H1 (cell line): Measurements from ENCODE around the gene DCAF4L1. TPM values are rescaled to one million over a fixed set of nuclear protein-coding genes. Genes with fewer than 3 reads are reported as not detected.

ENCODE experiments used
- CTCF ChIA-PET: fragments of 300-600 bp; sonication (Branson Sonifier 250); formaldehyde crosslinking; loops from one replicate; lab custom pipeline; 2021; ENCODE audit not compliant: partially characterized antibody; lab: Charles Lee
- POLR2A ChIA-PET: fragments of 300-600 bp; sonication (Branson Sonifier 250); formaldehyde crosslinking; loops from one replicate; lab custom pipeline; 2021; ENCODE audit warnings: inconsistent platforms; ENCODE audit not compliant: partially characterized antibody; lab: Charles Lee
- DNase-seq, 2 experiments: peaks; one replicate each; pipeline versions ENCODE4 v3.0.0 to v3.0.0-alpha.2; 2010 to 2022; ENCODE audit warnings: low spot score in 2 of 2, low read depth in 1 of 2, mixed read lengths in 1 of 2
- FAIRE-seq: peaks from 2 replicates; lab custom pipeline; 2011; peaks lifted over from hg19 to GRCh38; lab: Jason Lieb, UNC
- H2AFZ ChIP-seq: 2 replicates; pipeline ENCODE4 v1.8.1; 2012; ENCODE audit warnings: low read length, inconsistent platforms
- H2AK5ac ChIP-seq: 2 replicates; pipeline ENCODE4 v1.6.1; 2013; ENCODE audit warnings: low read depth, low read length
- H2BK120ac ChIP-seq: replicated peaks from 2 replicates; pipeline ENCODE3; 2013; ENCODE audit warnings: low read depth, low read length, inconsistent platforms
- H2BK12ac ChIP-seq: 2 replicates; pipeline ENCODE4 v1.6.1; 2013; ENCODE audit warnings: low read depth, low read length
- H2BK15ac ChIP-seq: 2 replicates; pipeline ENCODE4 v1.6.1; 2013; ENCODE audit warnings: low read length
- H2BK20ac ChIP-seq: 2 replicates; pipeline ENCODE4 v1.6.1; 2013; ENCODE audit warnings: low read length
- H2BK5ac ChIP-seq: 2 replicates; pipeline ENCODE4 v1.6.1; 2013; ENCODE audit warnings: low read depth, low read length
- H3K14ac ChIP-seq: 2 replicates; pipeline ENCODE4 v1.6.1; 2013; ENCODE audit warnings: inconsistent platforms; ENCODE audit not compliant: insufficient read length
- H3K18ac ChIP-seq: 2 replicates; pipeline ENCODE4 v1.6.1; 2013; ENCODE audit warnings: low read length; ENCODE audit errors: extremely low read depth
- H3K23ac ChIP-seq: 2 replicates; pipeline ENCODE4 v1.6.1; 2013; ENCODE audit warnings: inconsistent platforms; ENCODE audit not compliant: insufficient read length
- H3K23me2 ChIP-seq: 2 replicates; pipeline ENCODE4 v1.6.1; 2013; ENCODE audit warnings: low read depth, low read length
- H3K27ac ChIP-seq: 2 replicates; pipeline ENCODE4 v1.6.1; 2011; ENCODE audit warnings: low read depth, low read length, inconsistent platforms
- H3K27me3 ChIP-seq, 4 experiments: replicated peaks in 1 of 4; 1 replicate in 1 of 4; 2 replicates in 3 of 4; pipeline versions ENCODE4 v1.6.1 to v1.8.1; 2011 to 2013; ENCODE audit warnings: low read length in 3 of 4, mild to moderate bottlenecking in 3 of 4, inconsistent platforms in 2 of 4, mixed read lengths in 2 of 4, moderate library complexity in 1 of 4; ENCODE audit not compliant: control insufficient read depth in 3 of 4, insufficient read depth in 3 of 4; ENCODE audit errors: extremely low read depth in 1 of 4
- H3K36me3 ChIP-seq, 4 experiments: 2 replicates each; pipeline versions ENCODE4 v1.6.1 to v1.8.1; 2011 to 2013; ENCODE audit warnings: mild to moderate bottlenecking in 4 of 4, low read length in 3 of 4, moderate library complexity in 2 of 4, control low read depth in 1 of 4, inconsistent platforms in 1 of 4; ENCODE audit not compliant: insufficient read depth in 4 of 4, control insufficient read depth in 2 of 4
- H3K4ac ChIP-seq: replicated peaks from 2 replicates; pipeline ENCODE3; 2013; ENCODE audit warnings: low read length, low read depth, mixed read lengths, inconsistent platforms; ENCODE audit not compliant: insufficient read length
- H3K4me1 ChIP-seq, 4 experiments: replicated peaks in 1 of 4; 1 replicate in 1 of 4; 2 replicates in 3 of 4; pipeline versions ENCODE4 v1.6.1 to v1.8.1; 2011 to 2013; ENCODE audit warnings: low read length in 3 of 4, inconsistent platforms in 2 of 4, mixed read lengths in 1 of 4; ENCODE audit not compliant: insufficient read depth in 4 of 4, control insufficient read depth in 3 of 4
- H3K4me2 ChIP-seq, 2 experiments: 2 replicates each; pipeline versions ENCODE4 v1.6.1 to v1.8.1; 2011 to 2013; ENCODE audit warnings: low read depth in 2 of 2, low read length in 2 of 2, control low read depth in 1 of 2, inconsistent platforms in 1 of 2, mild to moderate bottlenecking in 1 of 2; ENCODE audit not compliant: insufficient read depth in 1 of 2
- H3K4me3 ChIP-seq, 4 experiments: fragments of 200-600, 300-600 bp in 1 of 4; sonication (generic), shearing (Covaris generic), sonication (Bioruptor Twin) in 1 of 4; 2 replicates each; pipeline versions ENCODE4 v1.5.1 to v1.8.1; 2011 to 2016; ENCODE audit warnings: low read length in 4 of 4, low read depth in 3 of 4, control low read depth in 2 of 4, inconsistent platforms in 2 of 4, mild to moderate bottlenecking in 2 of 4, mixed read lengths in 1 of 4, moderate library complexity in 1 of 4; ENCODE audit not compliant: insufficient read depth in 2 of 4; ENCODE audit errors: extremely low read depth in 1 of 4
- H3K56ac ChIP-seq: replicated peaks from 2 replicates; pipeline ENCODE3; 2013; ENCODE audit warnings: low read depth, mild to moderate bottlenecking, mixed read lengths, low read length, inconsistent platforms; ENCODE audit not compliant: insufficient read length
- H3K79me1 ChIP-seq: 2 replicates; pipeline ENCODE4 v1.6.1; 2013; ENCODE audit warnings: low read depth, low read length, control low read depth
- H3K79me2 ChIP-seq, 2 experiments: 2 replicates each; pipeline versions ENCODE4 v1.6.1 to v1.8.1; 2012 to 2013; ENCODE audit warnings: low read length in 2 of 2, mild to moderate bottlenecking in 2 of 2, inconsistent platforms in 1 of 2; ENCODE audit not compliant: insufficient read depth in 2 of 2, control insufficient read depth in 1 of 2
- H3K9ac ChIP-seq, 4 experiments: replicated peaks in 1 of 4; 1 replicate in 1 of 4; 2 replicates in 3 of 4; pipeline versions ENCODE4 v1.6.1 to v1.8.1; 2011 to 2013; ENCODE audit warnings: low read depth in 3 of 4, low read length in 3 of 4, control low read depth in 2 of 4, mild to moderate bottlenecking in 2 of 4, moderate library complexity in 2 of 4, inconsistent platforms in 1 of 4; ENCODE audit errors: extremely low read depth in 1 of 4
- H3K9me3 ChIP-seq, 2 experiments: 2 replicates each; pipeline versions ENCODE4 v1.6.1 to v1.8.1; 2012 to 2013; ENCODE audit warnings: mild to moderate bottlenecking in 2 of 2, moderate library complexity in 2 of 2, control low read depth in 1 of 2, inconsistent platforms in 1 of 2, low read depth in 1 of 2, low read length in 1 of 2, mixed read lengths in 1 of 2; ENCODE audit not compliant: insufficient read depth in 2 of 2
- H4K20me1 ChIP-seq, 2 experiments: replicated peaks in 1 of 2; 2 replicates each; pipeline versions ENCODE3 to v1.8.1; 2011 to 2013; ENCODE audit warnings: inconsistent platforms in 2 of 2, low read length in 2 of 2, mild to moderate bottlenecking in 1 of 2; ENCODE audit not compliant: insufficient read depth in 2 of 2, control insufficient read depth in 1 of 2
- H4K5ac ChIP-seq: 2 replicates; pipeline ENCODE4 v1.6.1; 2013; ENCODE audit warnings: low read length, low read depth, mixed read lengths, inconsistent platforms; ENCODE audit not compliant: insufficient read length
- H4K8ac ChIP-seq: 2 replicates; pipeline ENCODE4 v1.8.0; 2013; ENCODE audit warnings: mild to moderate bottlenecking, moderate library complexity, low read length, inconsistent platforms; ENCODE audit not compliant: insufficient read depth; ENCODE audit errors: extremely low read depth
- H4K91ac ChIP-seq: replicated peaks from 2 replicates; pipeline ENCODE3; 2013; ENCODE audit warnings: low read length, mixed read lengths, inconsistent platforms; ENCODE audit not compliant: insufficient read length
- BRCA1 ChIP-seq: IDR thresholded peaks from 2 replicates; pipeline ENCODE4 v1.6.1; 2012; ENCODE audit warnings: low read depth, low read length, improper control_type of control experiment
- CTBP2 ChIP-seq: IDR thresholded peaks from 2 replicates; pipeline ENCODE4 v1.7.0; 2011; ENCODE audit warnings: borderline replicate concordance, mild to moderate bottlenecking, moderate library complexity, mixed read lengths, low read length; ENCODE audit not compliant: insufficient read depth, insufficient read length
- EP300 ChIP-seq, 2 experiments: IDR thresholded peaks; 1 replicate in 1 of 2; 2 replicates in 1 of 2; pipeline ENCODE4 v1.6.1; 2011 to 2012; ENCODE audit warnings: low read depth in 2 of 2, low read length in 2 of 2, mild to moderate bottlenecking in 2 of 2, borderline replicate concordance in 1 of 2, inconsistent platforms in 1 of 2, moderate library complexity in 1 of 2
- HDAC2 ChIP-seq, 2 experiments: fragments of 300-600 bp in 1 of 2; sonication (generic) in 1 of 2; IDR thresholded peaks; 2 replicates each; pipeline ENCODE4 v1.6.1; 2011 to 2012; ENCODE audit warnings: low read depth in 2 of 2, low read length in 2 of 2, mild to moderate bottlenecking in 2 of 2, moderate library complexity in 2 of 2, borderline replicate concordance in 1 of 2, inconsistent platforms in 1 of 2
- KDM5A ChIP-seq: fragments of 200-600 bp; IDR thresholded peaks from 2 replicates; pipeline ENCODE4 v1.7.1; 2012; ENCODE audit warnings: mild to moderate bottlenecking, low read length, inconsistent platforms, mixed read lengths
- PHF8 ChIP-seq: fragments of 200-600 bp; sonication (generic); conservative IDR thresholded peaks from 2 replicates; pipeline ENCODE4 v1.7.1; 2012; ENCODE audit warnings: low read depth, mild to moderate bottlenecking, inconsistent platforms, low read length, moderate library complexity
- SP1 ChIP-seq: IDR thresholded peaks from 2 replicates; pipeline ENCODE4 v1.6.1; 2011; ENCODE audit warnings: low read depth, low read length
- SP2 ChIP-seq: IDR thresholded peaks from 2 replicates; pipeline ENCODE4 v1.6.1; 2012; ENCODE audit warnings: mild to moderate bottlenecking, low read length, inconsistent platforms
- WGBS, 2 experiments: shearing (Covaris generic) in 1 of 2; methylation state at CpG; one replicate each; pipeline versions ENCODE4 v1.1.6 to v1.1.7; 2013 to 2015; ENCODE audit warnings: low lambda C conversion rate in 2 of 2, mixed read lengths in 2 of 2, inconsistent platforms in 1 of 2, low coverage in 1 of 2, missing lambda C conversion rate in 1 of 2; ENCODE audit not compliant: insufficient replicate concordance in 2 of 2, insufficient coverage in 1 of 2, insufficient read length in 1 of 2; ENCODE audit errors: extremely low coverage in 1 of 2, missing lambda C conversion rate in 1 of 2; 5-methylcytosine and 5-hydroxymethylcytosine counted together
- polyA plus RNA-seq, 7 experiments: library from polyadenylated mRNA; depleted of rRNA in 3 of 7; stranded (reverse) in 5 of 7; unstranded in 2 of 7; fragments of >200 nt in 5 of 7; fragments of 200-250 nt in 2 of 7; gene quantifications; 1 replicate in 5 of 7; 2 replicates in 1 of 7; 4 replicates in 1 of 7; pipeline versions ENCODE4 v1.2.1 to v1.2.3, GENCODE V29; 2011 to 2013; ENCODE audit warnings: missing spikeins in 2 of 7, mixed read lengths in 2 of 7
- total RNA-seq: library from RNA; stranded (reverse); fragmentation: NEBNext Ultra II Directional; extraction: Animal tissue kit (Norgen Biotek cat#: 25700); gene quantifications from 2 replicates; pipeline ENCODE4 v1.2.1, GENCODE V29; 2021

The DCAF4L1 gene
- total and polyA plus RNA-seq, 2 of the 8 experiments (the other 6 are each of a cell fraction or from before 2014, with no cell fraction given), result 0.06 to 0.15 TPM

DNA sequence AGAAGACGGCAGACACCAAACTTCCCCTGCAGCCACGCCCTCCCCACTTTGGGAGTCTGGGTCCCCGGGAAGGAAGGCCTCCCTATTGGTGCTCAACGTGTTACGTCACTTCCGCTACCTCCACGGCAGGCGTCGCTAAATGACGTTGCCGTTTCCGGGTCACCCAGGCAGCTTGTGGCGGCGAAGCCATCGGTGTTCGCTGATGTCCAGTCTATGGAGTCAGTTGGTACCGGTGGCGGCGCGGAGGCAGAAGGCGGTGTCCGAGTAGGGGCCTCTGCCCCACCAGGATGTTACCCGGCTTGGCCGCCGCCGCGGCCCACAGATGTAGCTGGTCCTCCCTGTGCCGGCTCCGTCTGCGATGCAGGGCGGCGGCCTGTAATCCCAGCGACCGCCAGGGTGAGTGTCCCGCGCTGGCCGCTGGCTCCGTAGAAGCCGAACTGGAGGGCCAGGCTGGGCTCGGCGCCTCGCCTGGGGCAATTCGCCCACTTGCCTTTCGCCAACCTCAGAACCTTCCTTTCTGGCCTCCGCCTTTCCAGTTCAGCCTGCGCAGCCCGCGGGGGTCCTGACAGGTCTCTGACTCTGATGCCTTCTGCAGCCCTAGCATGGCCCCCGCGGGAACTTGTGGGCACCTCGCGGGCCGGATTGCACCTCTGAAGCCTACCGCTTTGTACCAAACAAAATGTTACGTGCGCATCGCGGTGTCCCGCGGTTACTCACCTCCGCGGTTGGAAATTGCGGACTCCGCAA lies 9.0 kb downstream of the DCAF4L1 start, which contains the start of gene SLC30A9:
TSS of gene SLC30A9 (plus strand) at position 166 of the 747 bp plus-strand sequence. CDS start at position 288, 122 bp downstream.
- Histone ChIP-seq H3K79me2 (peaks cover 3 to 51% of the 10 kb centered on the region in 2 experiments), H3K18ac (no peak within 1 kb of the TSS; the same call in 1 of the 2 replicates), H2AFZ (peak within 1 kb of the TSS; percentile 60), H4K8ac (peak within 1 kb of the TSS; percentile 94), H2BK20ac (no peak within 1 kb of the TSS), H3K9me3 (no peaks in the 10 kb centered on the region), H2BK12ac (peak within 1 kb of the TSS; percentile 12; the same call in 1 of the 2 replicates), H3K27me3 (no peaks in the 10 kb centered on the region), H4K91ac (no peak within 1 kb of the TSS), H3K4me2 (peak within 1 kb of the TSS; percentile 86 to 90), H2BK15ac (no peak within 1 kb of the TSS; the same call in 1 of the 2 replicates), H2BK120ac (no peak within 1 kb of the TSS), H4K20me1 (no peaks in the 10 kb centered on the region), H3K27ac (peak within 1 kb of the TSS; percentile 84), H3K4me1 (peaks cover 2 to 11% (median 5%) of the 10 kb centered on the region in 4 experiments; a peak in 6 of 7 replicates), H2BK5ac (peak within 1 kb of the TSS; percentile 86), H3K56ac (no peak within 1 kb of the TSS), H2AK5ac (no peak within 1 kb of the TSS), H3K36me3 (no peaks in the 10 kb centered on the region), H3K23me2 (peaks cover 9% of the 10 kb centered on the region), H3K4me3 (peak within 1 kb of the TSS; percentile 64 to 96 (median 95)), H3K14ac (no peak within 1 kb of the TSS), H3K23ac (no peak within 1 kb of the TSS), H3K79me1 (peaks cover 3% of the 10 kb centered on the region; the same call in 1 of the 2 replicates), H3K9ac (peak within 1 kb of the TSS; percentile 83 to 98 (median 88)), H3K4ac (no peak within 1 kb of the TSS), H4K5ac (peak within 1 kb of the TSS; percentile 67)
- CTCF ChIA-PET, result interaction anchor here (0.6 to 1.5 kb wide), 6 partner anchors 15 to 287 kb away, joined by 3 read pairs; no protein-coding TSS in a partner anchor
- peak; percentile 95 for FAIRE-seq
- POLR2A ChIA-PET, result interaction anchor here (0.6 to 1.6 kb wide), 7 partner anchors 11 to 161 kb away, joined by 3 to 5 read pairs (median 4); no protein-coding TSS in a partner anchor
- WGBS, 2 experiments, result 2% methylated on average over 63 of the region's 64 CpGs; no CpG with 5 or more reads in 1 of the 2 experiments
- DNase-seq, result peak; percentile 60 to 93
- TF ChIP-seq HDAC2 (IDR thresholded peaks at IDR 0.05; ENCODE audit: borderline replicate concordance in 1 of 2, low read depth in 2 of 2, low read length in 2 of 2), result no peak
- no peak for TF ChIP-seq BRCA1
- TF ChIP-seq PHF8, result peak; percentile 94
- peak; percentile 26; the same call in 1 of the 2 replicates for TF ChIP-seq KDM5A
- no peak for TF ChIP-seq SP2
- TF ChIP-seq CTBP2, result no peak
- TF ChIP-seq EP300 (IDR thresholded peaks at IDR 0.05; ENCODE audit: borderline replicate concordance in 1 of 2, low read depth in 2 of 2, low read length in 2 of 2), result no peak
- no peak for TF ChIP-seq SP1
